Airway epithelial cell (primary cell): ENCODE data around the gene TEDDM1. TPM values are rescaled to one million over a fixed set of nuclear protein-coding genes. Genes with fewer than 3 reads are reported as not detected.

Source experiments
- total RNA-seq: library from RNA; depleted of rRNA; stranded (reverse); fragments of >200 nt; gene quantifications from 2 replicates; pipeline ENCODE4 v1.2.3, GENCODE V29; 2015

The TEDDM1 gene
- not detected in 2 replicates for total RNA-seq

GRCh38 chr1:182400567-182400966 lies at the start of gene TEDDM1:
TSS of gene TEDDM1 (minus strand) at chr1:182400667. CDS start at chr1:182400485, 182 bp downstream.

DNA sequence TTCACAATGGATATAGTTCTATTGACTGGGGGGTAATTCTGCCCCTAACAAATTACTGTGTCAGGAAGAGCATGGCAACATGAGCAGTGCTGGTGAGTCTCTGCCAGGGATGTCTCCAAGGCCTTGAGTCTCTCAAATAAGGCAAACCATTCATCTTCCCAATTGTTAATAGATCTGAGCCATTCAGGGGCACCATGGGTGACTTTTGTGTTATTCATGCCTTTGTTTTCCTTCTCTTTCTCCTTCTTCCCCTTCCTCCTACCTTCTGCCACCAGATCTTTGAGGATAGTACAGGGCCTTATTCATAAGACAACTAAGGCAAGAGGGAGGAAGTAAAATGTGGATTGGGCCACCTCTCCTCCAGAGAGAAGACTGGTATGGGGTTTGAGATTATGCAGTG lies 49.6 kb upstream of the TEDDM1 start, which contains the start of gene RGSL1:
Gene RGSL1, plus strand, starts transcription at position 60 of the 400 bp plus-strand sequence. Its CDS starts 20 bp downstream, at position 80.

GRCh38 chr1:182391362-182392049 lies 9.0 kb downstream of the TEDDM1 start, which contains the start of gene GLUL:
TSS of gene GLUL (minus strand) at chr1:182391790. CDS start at chr1:182388737, 3,053 bp downstream.

Other genes with a start within 250 kb of the TEDDM1 start
- gene GLUL, start 8.9 kb downstream of the TEDDM1 start, total RNA-seq = 1,006 and 1,084 TPM in 2 replicates
- not detected in 2 replicates for gene RGSL1, start 49.5 kb upstream of the TEDDM1 start, total RNA-seq
- 4.2 and 6.1 TPM in 2 replicates for gene RNASEL, start 188.6 kb upstream of the TEDDM1 start, total RNA-seq
- 0.74 and 1.2 TPM in 2 replicates for gene RGS16, start 203.7 kb upstream of the TEDDM1 start, total RNA-seq